ENCODE measurements around the gene ETNPPL.

Gene ETNPPL

GRCh38 chr4:108762559-108763225, at the start of gene ETNPPL:
Gene ETNPPL, minus strand, starts transcription at chr4:108763053. Its CDS starts 155 bp downstream, at chr4:108762898.
- DNase-seq: peak; percentile 12

DNA sequence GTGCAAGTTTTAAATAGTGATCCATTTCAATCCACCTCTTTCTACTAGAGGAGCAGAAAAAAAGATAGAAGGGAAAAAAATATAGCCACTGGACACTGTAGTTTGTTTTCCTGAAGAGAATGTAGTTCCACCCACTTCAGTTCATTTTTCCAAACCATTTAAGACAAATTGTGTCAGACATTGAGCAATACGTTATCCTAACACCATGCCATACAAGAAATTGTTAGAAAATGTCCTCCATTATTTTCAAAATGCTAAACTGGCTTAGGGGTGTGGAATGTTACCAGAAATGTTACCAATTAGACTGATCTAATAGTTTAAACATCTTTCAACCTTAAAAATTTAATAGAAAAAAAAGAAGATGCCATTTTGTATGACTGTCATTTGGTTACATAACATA, 48.6 kb upstream of the ETNPPL start:
- DNase-seq: no peak

DNA sequence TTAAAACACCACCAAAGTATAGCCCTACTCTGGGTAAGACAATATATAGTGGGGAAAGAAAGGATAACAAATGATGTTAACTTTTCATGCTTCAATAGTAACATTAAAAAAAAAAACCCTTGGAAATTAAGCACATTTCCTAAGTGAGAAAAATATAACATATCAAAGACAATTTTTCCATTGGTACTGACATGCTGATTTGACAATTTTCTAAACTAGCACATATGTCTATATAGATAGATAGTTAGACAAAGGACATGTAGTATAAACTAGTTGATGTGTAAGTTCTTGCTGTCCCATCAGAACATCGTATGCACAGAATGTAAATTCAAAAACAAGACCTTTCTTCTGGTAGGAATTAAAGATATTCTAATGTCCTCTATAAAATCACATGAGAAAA, 47.2 kb upstream of the ETNPPL start:
- no peak for DNase-seq

DNA sequence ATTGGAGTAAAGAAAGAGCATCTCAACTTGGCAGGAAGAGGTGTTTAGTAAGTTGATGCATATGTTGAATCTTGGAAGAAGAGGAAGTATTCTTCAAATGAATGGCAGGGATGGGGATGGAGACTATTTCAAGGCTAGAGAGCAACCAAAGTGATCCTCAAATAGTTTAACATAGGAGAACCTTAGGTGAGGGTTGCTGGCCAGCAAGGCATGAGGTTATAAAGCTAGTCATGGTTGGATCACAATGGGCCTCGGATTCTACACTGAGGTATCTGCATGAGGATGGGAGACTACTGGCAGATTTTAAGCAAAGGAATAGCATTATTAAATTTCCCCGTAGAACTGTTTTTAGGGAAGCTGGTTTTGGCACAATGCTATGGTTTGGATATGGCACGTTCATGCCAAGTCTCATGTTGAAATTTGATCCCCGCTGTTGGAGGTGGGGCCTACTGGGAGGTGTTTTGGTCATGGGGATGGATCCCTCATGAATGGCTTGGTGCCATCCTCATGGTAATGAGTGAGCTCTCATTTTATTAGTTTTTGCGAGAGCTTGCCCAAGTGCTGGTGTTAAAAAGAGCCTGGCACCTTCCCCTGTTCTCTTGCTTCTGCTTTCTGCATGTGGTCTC, 41.9 kb upstream of the ETNPPL start:
- no peak for DNase-seq

- no peak for DNase-seq
Observed at GRCh38 chr4:108799306-108799705, 36.5 kb upstream of the ETNPPL start.

DNA sequence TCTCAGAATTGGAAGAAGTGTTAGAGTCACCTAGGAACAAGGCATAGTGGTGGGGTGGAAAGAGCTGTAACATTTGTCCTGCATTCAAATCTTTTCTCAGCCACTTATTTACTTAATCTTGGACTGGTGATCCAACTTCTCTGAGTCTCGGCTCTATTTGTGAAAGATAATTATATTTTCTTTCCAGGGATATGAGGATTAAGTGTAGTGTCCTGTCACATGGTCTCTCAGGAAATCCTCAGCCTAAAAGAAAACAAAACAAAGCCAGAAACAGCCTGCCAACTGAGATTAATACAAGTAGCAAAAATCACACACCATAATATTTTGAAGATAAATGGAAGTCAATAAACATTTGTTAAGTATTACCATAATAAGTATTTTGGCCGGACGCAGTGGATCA, 33.3 kb upstream of the ETNPPL start:
- no peak for DNase-seq

DNA sequence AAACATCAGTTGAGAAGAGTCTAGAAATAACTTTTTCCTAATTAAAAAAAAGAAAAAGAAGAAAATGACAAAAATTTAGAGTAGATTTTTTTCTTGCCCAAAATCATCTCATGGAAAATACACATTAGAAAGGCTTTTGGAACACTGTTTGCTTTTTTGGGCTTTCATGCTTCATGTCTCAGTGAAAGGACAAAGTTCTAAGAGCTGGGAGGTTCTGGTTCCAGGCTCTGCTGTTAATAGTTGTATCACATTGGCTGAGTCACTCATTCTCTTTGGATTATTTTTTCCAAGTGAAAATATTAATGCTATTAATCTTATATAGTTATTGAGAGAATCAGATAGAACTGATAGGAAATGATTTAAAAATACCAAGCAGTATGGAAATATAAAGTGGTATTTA, 32.9 kb upstream of the ETNPPL start:
- DNase-seq: no peak

DNA sequence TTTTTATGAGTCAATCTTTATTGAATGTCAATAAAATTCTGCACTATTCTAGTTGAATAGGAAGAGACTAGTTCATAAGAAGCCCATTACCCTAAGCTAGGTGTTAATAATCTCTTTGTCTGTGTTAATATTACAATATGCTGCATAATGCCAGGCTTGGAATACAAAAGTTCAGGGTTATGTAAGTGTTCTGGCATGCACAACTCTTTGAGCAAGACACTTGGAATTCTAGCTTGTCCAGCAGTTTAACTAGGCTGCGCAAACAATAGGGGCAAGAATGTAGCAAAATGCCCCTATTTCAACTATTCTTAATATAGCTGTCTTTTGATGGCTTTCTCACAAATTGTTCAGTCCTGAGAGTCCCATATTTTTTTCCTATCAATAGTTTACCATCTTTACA, 31.3 kb upstream of the ETNPPL start:
- DNase-seq: peak; percentile 38

- DNase-seq: peak; percentile 42
Observed at GRCh38 chr4:108793415-108793814, 30.6 kb upstream of the ETNPPL start.

DNA sequence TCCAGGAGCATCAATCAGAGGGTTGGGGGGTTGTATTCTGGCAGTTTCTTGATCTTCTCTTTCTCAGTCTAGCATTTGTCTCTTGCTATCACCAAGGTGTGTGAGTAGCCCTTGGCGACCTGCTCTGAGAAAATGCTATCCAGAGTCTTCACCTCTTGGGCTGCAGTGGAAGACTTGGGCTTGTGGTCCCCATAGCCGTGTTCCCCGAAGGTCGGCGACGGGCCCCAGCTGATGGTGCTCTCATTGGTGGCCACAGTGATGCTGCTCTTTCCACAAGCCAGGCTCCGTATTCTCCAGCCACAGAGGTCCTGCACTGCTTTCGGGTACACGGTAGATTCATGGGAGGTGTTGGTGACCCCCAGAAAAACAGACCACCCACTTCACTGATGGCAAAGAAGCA, 25.9 kb upstream of the ETNPPL start:
- DNase-seq: no peak

GRCh38 chr4:108787724-108788123, 24.9 kb upstream of the ETNPPL start:
- DNase-seq: no peak

DNA sequence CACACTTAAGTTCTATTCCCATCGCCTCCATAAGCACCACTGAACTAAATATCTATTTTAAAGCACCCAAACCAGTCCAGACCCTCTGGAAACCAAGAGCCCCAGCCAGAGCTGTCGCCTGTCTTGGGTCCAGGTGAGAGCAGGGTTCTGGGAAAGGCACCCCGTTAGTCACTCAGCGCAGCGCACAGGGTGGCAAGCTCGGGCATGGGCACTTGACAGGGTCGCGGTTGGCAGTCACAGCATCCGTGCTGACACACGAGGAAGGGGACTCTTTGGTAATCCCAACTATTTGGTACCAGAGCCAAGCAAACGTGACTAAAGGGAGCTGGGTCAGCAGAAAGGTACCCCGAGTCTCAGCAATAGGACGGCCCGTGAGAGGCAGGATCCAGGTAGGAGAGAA, 24.3 kb upstream of the ETNPPL start:
- DNase-seq: no peak

GRCh38 chr4:108786351-108786750, 23.5 kb upstream of the ETNPPL start:
- no peak for DNase-seq

DNA sequence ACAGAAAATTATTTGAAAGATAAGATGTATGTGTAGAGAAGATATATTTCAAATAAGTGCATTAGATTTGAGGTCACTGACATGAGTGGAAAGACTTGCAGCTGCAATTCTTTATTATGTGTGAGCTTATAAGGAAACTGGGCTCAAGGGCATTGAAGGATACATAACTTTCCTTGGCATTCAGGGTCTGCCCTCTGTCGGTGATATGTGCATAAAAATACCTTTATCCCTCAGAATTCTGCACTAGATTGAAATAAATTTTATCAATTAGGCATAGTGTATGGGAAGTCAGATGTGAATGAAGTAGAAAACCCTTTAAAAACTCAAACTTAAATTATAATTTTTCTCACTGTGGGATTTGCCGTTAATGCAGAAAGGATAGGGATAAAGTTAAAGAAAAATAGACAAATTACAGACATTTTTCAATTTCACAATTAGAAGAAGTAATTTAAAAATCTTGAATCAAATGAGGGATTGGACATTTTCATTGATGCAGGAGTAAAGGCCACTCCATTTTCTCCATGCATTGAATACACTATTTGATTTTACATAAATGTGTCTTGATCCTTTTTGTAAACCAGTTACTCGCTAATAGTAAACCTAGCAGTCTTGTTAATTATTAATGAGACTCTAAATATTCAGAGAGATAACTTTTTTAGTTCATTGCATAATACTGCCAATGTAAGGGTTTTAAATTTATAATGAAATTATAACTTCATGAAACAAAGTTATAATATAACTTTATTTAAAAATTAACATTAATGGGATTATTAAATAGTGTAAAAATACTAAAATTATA, 21.0 kb upstream of the ETNPPL start:
- no peak for DNase-seq

DNA sequence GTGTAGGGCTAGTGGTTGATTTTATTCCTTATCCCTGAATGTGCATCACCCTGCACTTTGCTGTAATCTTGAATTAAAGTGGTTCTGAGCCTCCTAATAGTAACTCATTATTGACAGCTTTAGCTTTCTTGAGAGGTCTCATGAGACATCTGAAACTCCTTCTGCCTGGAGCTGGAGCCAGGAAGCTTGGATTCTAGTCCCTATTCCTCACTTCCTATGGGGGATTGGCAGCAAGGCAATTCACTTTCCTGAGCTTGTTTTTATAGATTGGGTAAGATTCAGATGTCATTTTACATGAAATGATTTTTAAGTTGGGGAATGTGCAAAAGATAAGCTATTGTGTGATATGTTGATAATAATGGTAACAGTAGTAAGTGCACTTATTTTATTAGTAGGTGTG, 17.1 kb upstream of the ETNPPL start:
- no peak for DNase-seq

DNA sequence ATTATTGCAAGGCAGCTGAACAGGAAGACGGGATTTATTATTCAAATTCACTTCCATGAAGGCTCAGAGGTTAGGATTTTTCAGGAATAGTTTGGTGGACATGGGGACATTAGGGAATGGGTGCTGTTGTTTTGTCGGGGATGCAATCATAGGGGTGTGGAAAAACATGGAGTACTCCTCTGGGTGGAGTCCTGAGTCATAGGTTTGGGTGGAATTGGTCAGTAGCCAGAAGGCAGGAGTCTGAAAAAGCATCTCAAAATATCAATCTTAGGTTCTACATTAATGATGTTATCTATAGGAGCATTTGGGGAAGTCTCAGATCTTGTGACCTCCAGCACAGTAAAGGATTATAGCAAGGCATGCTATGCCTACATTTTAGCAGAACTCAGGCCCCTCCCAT, 14.5 kb upstream of the ETNPPL start:
- DNase-seq: no peak

- no peak for DNase-seq
Observed at GRCh38 chr4:108775921-108776320, 13.1 kb upstream of the ETNPPL start.

DNA sequence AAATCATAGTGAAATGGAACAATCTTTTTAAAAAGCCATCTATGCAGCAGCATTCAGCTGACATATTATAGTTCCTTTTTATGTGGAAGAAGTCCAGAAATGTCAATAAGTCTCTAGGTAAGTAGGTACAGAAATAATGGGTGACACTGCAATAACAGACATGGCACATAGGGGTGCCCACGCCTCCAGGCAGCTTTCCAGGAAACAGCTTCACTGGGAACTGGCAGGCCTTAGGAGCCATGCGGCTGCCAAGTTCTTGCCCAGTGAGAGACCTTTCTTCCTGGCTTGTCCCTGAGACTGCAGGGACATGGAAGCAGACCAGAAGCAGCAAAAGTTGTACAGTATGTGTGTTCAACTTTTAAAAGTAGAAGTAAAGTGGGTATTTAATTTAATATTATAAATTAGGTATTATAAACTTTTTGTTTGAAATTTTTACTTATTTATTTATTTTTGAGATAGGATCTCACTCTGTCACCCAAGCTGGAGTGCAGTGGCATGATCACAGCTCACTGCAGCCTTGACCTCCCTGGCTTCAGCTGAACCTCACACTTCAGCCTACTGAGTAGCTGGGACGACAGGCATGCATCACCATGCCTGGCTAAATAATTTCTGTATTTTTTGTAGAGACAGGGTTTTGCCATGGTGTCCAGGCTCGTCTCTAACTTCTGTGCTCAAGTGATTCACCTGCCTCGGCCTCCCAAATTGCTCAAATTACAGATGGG, 12.1 kb upstream of the ETNPPL start:
- no peak for DNase-seq

DNA sequence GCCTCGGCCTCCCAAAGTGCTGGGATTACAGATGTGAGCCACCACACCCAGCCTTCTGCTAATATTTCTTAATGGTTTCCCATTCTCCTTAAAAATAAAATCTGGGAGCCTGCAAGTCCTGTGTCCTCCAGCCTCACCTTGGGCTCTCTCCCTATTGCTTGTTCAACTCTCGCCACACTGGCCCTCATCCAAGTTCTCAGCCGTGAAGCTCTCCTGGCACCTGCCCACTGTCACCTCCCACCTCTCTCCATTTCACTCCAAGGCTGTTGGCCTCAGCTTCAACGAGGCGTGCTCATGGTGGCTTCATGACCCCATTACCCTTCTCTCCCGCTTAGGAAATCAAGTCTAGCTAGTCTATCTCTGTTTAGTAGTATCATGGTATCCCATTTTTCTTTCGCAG, 9.5 kb upstream of the ETNPPL start:
- DNase-seq: no peak

GRCh38 chr4:108766058-108766457, 3.2 kb upstream of the ETNPPL start:
- DNase-seq: no peak

DNA sequence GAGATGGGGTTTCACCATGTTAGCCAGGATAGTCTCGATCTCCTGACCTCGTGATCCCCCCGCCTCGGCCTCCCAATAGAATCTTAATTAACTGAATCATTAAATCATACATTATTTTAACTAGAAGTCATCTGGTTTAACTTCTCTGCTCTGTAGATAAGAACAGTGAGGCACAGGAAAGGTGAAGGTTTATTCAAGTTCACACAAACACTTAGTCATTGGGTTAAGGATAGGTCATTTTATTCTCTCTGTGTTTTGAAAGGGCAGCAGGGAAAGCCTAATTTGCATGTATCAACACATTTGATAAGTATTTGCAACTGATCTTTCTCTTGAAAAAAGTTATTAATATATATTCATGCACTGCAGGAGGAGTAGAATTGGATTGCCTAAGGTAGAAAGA, 1.1 kb upstream of the ETNPPL start:
- DNase-seq: no peak

DNA sequence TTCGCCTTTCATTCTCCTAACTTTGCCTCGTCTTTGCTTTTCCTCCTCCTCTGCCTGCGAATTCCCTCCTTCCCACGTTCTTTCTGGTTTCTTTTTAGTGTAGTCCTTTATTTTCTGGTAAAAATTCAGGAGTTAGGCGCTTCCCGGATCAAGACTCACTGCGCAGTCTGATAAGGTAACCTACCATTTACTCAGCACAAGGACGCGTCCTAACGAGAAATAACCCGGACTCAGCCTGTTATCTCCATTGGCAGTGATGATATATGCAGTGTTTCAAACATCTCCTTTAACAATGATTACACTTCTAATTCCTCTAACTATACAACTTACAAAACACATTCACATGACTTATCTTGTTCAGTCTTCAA, 357 bp upstream of the ETNPPL start:
- no peak for DNase-seq

DNA sequence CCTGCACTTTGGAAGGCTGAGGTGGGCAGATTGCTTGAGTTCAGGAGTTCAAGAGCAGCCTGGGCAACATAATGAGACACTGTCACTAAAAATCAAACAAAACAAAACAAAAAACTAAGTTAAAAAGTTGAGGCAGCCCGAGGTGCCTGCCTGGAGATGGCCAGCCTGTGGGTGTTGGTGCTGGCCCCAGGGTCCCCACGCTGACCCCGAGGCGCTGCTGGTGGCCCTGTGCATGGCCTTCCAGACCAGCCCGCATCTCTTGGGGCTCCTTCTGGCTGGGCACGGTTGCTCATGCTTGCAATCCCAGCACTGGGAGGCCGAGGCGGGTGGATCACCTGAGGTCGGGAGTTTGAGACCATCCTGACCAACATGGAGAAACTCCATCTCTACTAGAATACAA, 4.4 kb downstream of the ETNPPL start:
- no peak for DNase-seq

DNA sequence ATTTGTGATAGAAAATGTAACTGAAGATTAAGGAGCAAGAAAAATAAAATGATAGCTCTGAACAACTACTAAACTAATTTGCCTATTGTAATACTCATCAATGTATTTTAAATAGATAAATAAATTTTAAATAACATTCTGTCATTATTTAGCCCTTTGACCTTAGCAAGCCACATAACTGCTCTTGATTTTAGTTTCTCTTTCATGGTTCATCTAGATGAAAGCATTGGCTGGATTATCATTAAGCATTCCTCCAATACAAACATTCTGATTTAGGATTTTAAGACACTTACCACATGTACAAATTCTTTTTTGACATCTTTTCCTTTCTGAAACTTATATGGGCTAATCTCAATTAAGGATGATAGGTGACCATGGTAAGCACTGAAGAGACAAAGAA, 8.5 kb downstream of the ETNPPL start:
- no peak for DNase-seq
